GM23248 (cell line): ENCODE results near the gene NBEAL2. TPM values are rescaled to one million over a fixed set of nuclear protein-coding genes. Genes with fewer than 3 reads are reported as not detected.

Experiments used
- DNase-seq: peaks from one replicate; pipeline ENCODE4 v3.0.0-alpha.2; 2015
- H2AFZ ChIP-seq: fragments of 200-600 bp; sonication (generic); 2 replicates; pipeline ENCODE4 v1.6.1; 2016; ENCODE audit warnings: antibody characterized with exemption
- H3F3A ChIP-seq: fragments of 200-600 bp; sonication (generic); 2 replicates; pipeline ENCODE4 v1.6.1; 2016; ENCODE audit warnings: mild to moderate bottlenecking, antibody characterized with exemption, mixed run types; ENCODE audit not compliant: insufficient read depth
- H3K27ac ChIP-seq: fragments of 200-600 bp; sonication (generic); 2 replicates; pipeline ENCODE4 v1.5.1; 2016; ENCODE audit warnings: mild to moderate bottlenecking
- H3K27me3 ChIP-seq: fragments of 200-600 bp; sonication (generic); replicated peaks from 2 replicates; pipeline ENCODE4 v1.6.1; 2016; ENCODE audit warnings: mild to moderate bottlenecking; ENCODE audit not compliant: insufficient read depth
- H3K36me3 ChIP-seq: fragments of 200-600 bp; sonication (generic); 2 replicates; pipeline ENCODE4 v1.6.1; 2016; ENCODE audit warnings: low read depth, mild to moderate bottlenecking
- H3K4me1 ChIP-seq: fragments of 200-600 bp; sonication (generic); 2 replicates; pipeline ENCODE4 v1.6.1; 2016; ENCODE audit warnings: mild to moderate bottlenecking; ENCODE audit not compliant: insufficient read depth
- H3K4me2 ChIP-seq: fragments of 200-600 bp; sonication (generic); one replicate; pipeline ENCODE4 v1.6.1; 2016; ENCODE audit warnings: mild to moderate bottlenecking; ENCODE audit not compliant: unreplicated experiment
- H3K4me3 ChIP-seq: fragments of 200-600 bp; sonication (generic); 2 replicates; pipeline ENCODE4 v1.5.1; 2016; ENCODE audit warnings: mild to moderate bottlenecking
- H3K79me2 ChIP-seq: fragments of 200-600 bp; sonication (generic); 2 replicates; pipeline ENCODE4 v1.6.1; 2016; ENCODE audit warnings: mild to moderate bottlenecking; ENCODE audit not compliant: insufficient read depth
- H3K9ac ChIP-seq: fragments of 200-600 bp; sonication (generic); 2 replicates; pipeline ENCODE4 v1.6.1; 2016; ENCODE audit warnings: mild to moderate bottlenecking
- H3K9me2 ChIP-seq: fragments of 200-600 bp; sonication (generic); 2 replicates; pipeline ENCODE4 v1.6.1; 2016; ENCODE audit warnings: mixed run types, mild to moderate bottlenecking, moderate library complexity; ENCODE audit not compliant: insufficient read depth
- H3K9me3 ChIP-seq: fragments of 200-600 bp; sonication (generic); one replicate; pipeline ENCODE4 v1.6.1; 2017; ENCODE audit warnings: low read depth
- H4K20me1 ChIP-seq: fragments of 200-600 bp; sonication (generic); 2 replicates; pipeline ENCODE4 v1.6.0; 2016; ENCODE audit not compliant: insufficient read depth
- EZH2 ChIP-seq: fragments of 200-600 bp; sonication (generic); IDR thresholded peaks from 2 replicates; pipeline ENCODE4 v1.6.1; 2018; ENCODE audit warnings: antibody characterized with exemption, mild to moderate bottlenecking; ENCODE audit not compliant: insufficient read depth, poor library complexity, severe bottlenecking
- EZH2phosphoT487 ChIP-seq: fragments of 200-600 bp; sonication (generic); IDR thresholded peaks from 2 replicates; pipeline ENCODE4 v1.6.1; 2018; ENCODE audit warnings: antibody characterized with exemption, moderate library complexity, mild to moderate bottlenecking, low read depth; ENCODE audit not compliant: insufficient read depth
- WGBS, 2 experiments: methylation state at CpG; one replicate each; pipeline ENCODE4 v1.1.6; 2015 to 2017; ENCODE audit warnings: low lambda C conversion rate in 2 of 2, low coverage in 1 of 2; ENCODE audit errors: missing lambda C conversion rate in 2 of 2; 5-methylcytosine and 5-hydroxymethylcytosine counted together
- in situ Hi-C: fragments of 300-500 bp; cut with MboI; formaldehyde crosslinking; loops from 2 replicates; pipeline ENCODE4 v1.15.0; 2020
- polyA plus RNA-seq: library from polyadenylated mRNA; unstranded; fragments of >200 nt; fragmentation: Nextera tagmentation; extraction: Ambion mirVana; gene quantifications from 2 replicates; pipeline ENCODE4 v1.2.1, GENCODE V29; 2016
- total RNA-seq: library from RNA; depleted of rRNA; stranded (reverse); fragments of >200 nt; shearing (Covaris generic); gene quantifications from 2 replicates; pipeline ENCODE4 v1.2.3, GENCODE V29; 2014

NBEAL2 gene
- total and polyA plus RNA-seq, 2 experiments from 2014 or later, result 0.94 to 2.8 TPM

GRCh38 chr3:46978381-46978780 is 1.1 kb upstream of the NBEAL2 start:
- DNase-seq, result no peak
- Histone ChIP-seq H3K36me3 (no peaks in the 10 kb centered on the region), H3K4me3 (no peak overlapping the region), H3K4me1 (peaks cover 10% of the 10 kb centered on the region; the same call in 1 of the 2 replicates), H4K20me1 (no peaks in the 10 kb centered on the region), H3F3A (peaks cover 7% of the 10 kb centered on the region; the same call in 1 of the 2 replicates), H3K9ac (no peak overlapping the region), H3K9me2 (no peaks in the 10 kb centered on the region), H3K79me2 (peaks cover 28% of the 10 kb centered on the region), H3K9me3 (no peaks in the 10 kb centered on the region), H3K27me3 (no peaks in the 10 kb centered on the region), H2AFZ (peak overlapping the region; percentile 97; the same call in 1 of the 2 replicates), H3K27ac (no peak overlapping the region), H3K4me2 (no peak overlapping the region)
- no peak for TF ChIP-seq EZH2
- no peak for TF ChIP-seq EZH2phosphoT487
- WGBS, 2 experiments, result 79 to 82% methylated on average over 7 to 9 of the region's 9 CpGs
- in situ Hi-C loops, result no loop called here

- Histone ChIP-seq H3K36me3 (no peaks in the 10 kb centered on the region), H2AFZ (peak overlapping the region; percentile 97), H3K4me3 (peak overlapping the region; percentile 92), H3K79me2 (peaks cover 12% of the 10 kb centered on the region), H3F3A (peaks cover 7% of the 10 kb centered on the region; the same call in 1 of the 2 replicates), H3K4me1 (peaks cover 10% of the 10 kb centered on the region; the same call in 1 of the 2 replicates), H3K27me3 (no peaks in the 10 kb centered on the region), H3K27ac (no peak overlapping the region), H3K9me3 (no peaks in the 10 kb centered on the region), H4K20me1 (no peaks in the 10 kb centered on the region), H3K9ac (peak overlapping the region; percentile 78), H3K4me2 (peak overlapping the region; percentile 86), H3K9me2 (no peaks in the 10 kb centered on the region)
- peak; percentile 34 for DNase-seq
- in situ Hi-C loops, result no loop called here
- WGBS, 2 experiments, result 7 to 15% methylated on average over 18 to 27 of the region's 40 CpGs
- TF ChIP-seq EZH2 (no peak), EZH2phosphoT487 (no peak)
These were observed 562 bp downstream of the NBEAL2 start for GRCh38 chr3:46979958-46980497.

GRCh38 chr3:46981932-46982471 is 2.5 kb downstream of the NBEAL2 start:
- no peak for DNase-seq
- Histone ChIP-seq H2AFZ (no peak overlapping the region), H3F3A (peaks cover 6% of the 10 kb centered on the region; the same call in 1 of the 2 replicates), H3K4me1 (peaks cover 9% of the 10 kb centered on the region; the same call in 1 of the 2 replicates), H3K27ac (no peak overlapping the region), H3K4me2 (no peak overlapping the region), H3K36me3 (no peaks in the 10 kb centered on the region), H4K20me1 (no peaks in the 10 kb centered on the region), H3K79me2 (no peaks in the 10 kb centered on the region), H3K9ac (no peak overlapping the region), H3K9me3 (no peaks in the 10 kb centered on the region), H3K9me2 (no peaks in the 10 kb centered on the region), H3K27me3 (no peaks in the 10 kb centered on the region), H3K4me3 (no peak overlapping the region)
- WGBS, 2 experiments, result 74 to 77% methylated on average over 5 of the region's 5 CpGs
- in situ Hi-C loops, result no loop called here
- TF ChIP-seq EZH2 (no peak), EZH2phosphoT487 (no peak)

- H3K4me2 ChIP-seq, result no peak overlapping the region
- H4K20me1 ChIP-seq, result no peaks in the 10 kb centered on the region
- no peak overlapping the region for H3K27ac ChIP-seq
- no peak overlapping the region for H3K4me3 ChIP-seq
- H3K36me3 ChIP-seq, result no peaks in the 10 kb centered on the region
- no peak overlapping the region for H3K9ac ChIP-seq
- no peak for DNase-seq
- in situ Hi-C loops, result no loop called here
- no peaks in the 10 kb centered on the region for H3K27me3 ChIP-seq
- no peak for TF ChIP-seq EZH2phosphoT487
- TF ChIP-seq EZH2, result no peak
- H3F3A ChIP-seq, result peaks cover under 1% of the 10 kb centered on the region; the same call in 1 of the 2 replicates
- no peaks in the 10 kb centered on the region for H3K79me2 ChIP-seq
- H3K4me1 ChIP-seq, result peaks cover 4% of the 10 kb centered on the region; the same call in 1 of the 2 replicates
- no peak overlapping the region for H2AFZ ChIP-seq
- H3K9me2 ChIP-seq, result no peaks in the 10 kb centered on the region
- WGBS, 2 experiments, result 93 to 100% methylated on average over 2 of the region's 2 CpGs
- H3K9me3 ChIP-seq, result no peaks in the 10 kb centered on the region
These were observed 3.1 kb downstream of the NBEAL2 start for GRCh38 chr3:46982546-46982945.
